GM23338 (cell line): ENCODE measurements around the gene LCP1.

Experiments used
- CREB1 ChIP-seq: fragments of 250-450 bp; sonication (Bioruptor Pico); IDR thresholded peaks from 2 replicates; pipeline ENCODE4 v1.5.0; 2020; ENCODE audit warnings: low read depth, mild to moderate bottlenecking, moderate library complexity
- POLR2AphosphoS5 ChIP-seq: IDR thresholded peaks from 2 replicates; pipeline ENCODE4 v1.6.1; 2016; ENCODE audit warnings: antibody characterized with exemption, low read depth
- STAT1 ChIP-seq: IDR thresholded peaks from one replicate; pipeline ENCODE4 v1.6.1; 2016; ENCODE audit warnings: antibody characterized with exemption; ENCODE audit not compliant: unreplicated experiment
- ZNF114 ChIP-seq: fragments of 250-450 bp; sonication (Bioruptor Pico); IDR thresholded peaks from 2 replicates; pipeline ENCODE4 v1.5.0; 2020; ENCODE audit warnings: mild to moderate bottlenecking, moderate library complexity
- ZNF331 ChIP-seq: fragments of 250-450 bp; sonication (Bioruptor Pico); IDR thresholded peaks from 2 replicates; pipeline ENCODE4 v1.5.0; 2020; ENCODE audit warnings: low read depth, mild to moderate bottlenecking, moderate library complexity
- TF ChIP-seq, protein P1 (sequence below), 2 experiments: fragments of 200-600 bp in 1 of 2; sonication (generic) in 1 of 2; conservative IDR thresholded peaks; 2 replicates each; pipeline versions ENCODE4 v1.5.1 to v1.6.1; 2016 to 2017; ENCODE audit warnings: antibody characterized with exemption in 2 of 2, low read depth in 2 of 2, mild to moderate bottlenecking in 2 of 2, moderate library complexity in 1 of 2
- TF ChIP-seq, protein P2 (sequence below): IDR thresholded peaks from one replicate; pipeline ENCODE4 v1.6.1; 2018; ENCODE audit warnings: antibody characterized with exemption; ENCODE audit not compliant: unreplicated experiment
- TF ChIP-seq, protein P3 (sequence below): IDR thresholded peaks from 2 replicates; pipeline ENCODE4 v1.6.1; 2016; ENCODE audit warnings: antibody characterized with exemption

DNA sequence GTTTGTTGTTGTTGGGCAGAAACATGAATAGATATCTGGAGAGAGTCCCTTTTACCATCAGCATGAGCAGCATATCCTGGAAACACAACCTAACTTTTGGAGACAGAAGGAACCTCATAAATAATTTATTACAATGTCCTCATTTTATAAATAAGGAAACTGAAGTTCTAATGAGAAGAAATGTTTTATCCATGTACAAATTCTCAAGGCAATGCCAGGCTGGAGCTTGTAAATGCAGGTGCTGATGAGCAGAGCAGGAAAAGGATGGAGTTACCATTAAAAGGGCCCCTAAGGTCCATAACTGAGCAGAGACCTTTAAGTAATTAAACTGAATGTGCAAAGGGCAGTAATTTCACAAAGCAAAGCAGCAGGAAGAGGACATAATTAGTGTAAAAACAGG, 17.3 kb downstream of the LCP1 start:
- TF ChIP-seq, protein P1, sequence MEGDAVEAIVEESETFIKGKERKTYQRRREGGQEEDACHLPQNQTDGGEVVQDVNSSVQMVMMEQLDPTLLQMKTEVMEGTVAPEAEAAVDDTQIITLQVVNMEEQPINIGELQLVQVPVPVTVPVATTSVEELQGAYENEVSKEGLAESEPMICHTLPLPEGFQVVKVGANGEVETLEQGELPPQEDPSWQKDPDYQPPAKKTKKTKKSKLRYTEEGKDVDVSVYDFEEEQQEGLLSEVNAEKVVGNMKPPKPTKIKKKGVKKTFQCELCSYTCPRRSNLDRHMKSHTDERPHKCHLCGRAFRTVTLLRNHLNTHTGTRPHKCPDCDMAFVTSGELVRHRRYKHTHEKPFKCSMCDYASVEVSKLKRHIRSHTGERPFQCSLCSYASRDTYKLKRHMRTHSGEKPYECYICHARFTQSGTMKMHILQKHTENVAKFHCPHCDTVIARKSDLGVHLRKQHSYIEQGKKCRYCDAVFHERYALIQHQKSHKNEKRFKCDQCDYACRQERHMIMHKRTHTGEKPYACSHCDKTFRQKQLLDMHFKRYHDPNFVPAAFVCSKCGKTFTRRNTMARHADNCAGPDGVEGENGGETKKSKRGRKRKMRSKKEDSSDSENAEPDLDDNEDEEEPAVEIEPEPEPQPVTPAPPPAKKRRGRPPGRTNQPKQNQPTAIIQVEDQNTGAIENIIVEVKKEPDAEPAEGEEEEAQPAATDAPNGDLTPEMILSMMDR (conservative IDR thresholded peaks at IDR 0.05; ENCODE audit: low read depth in 2 of 2), result no peak
- TF ChIP-seq, protein P2, sequence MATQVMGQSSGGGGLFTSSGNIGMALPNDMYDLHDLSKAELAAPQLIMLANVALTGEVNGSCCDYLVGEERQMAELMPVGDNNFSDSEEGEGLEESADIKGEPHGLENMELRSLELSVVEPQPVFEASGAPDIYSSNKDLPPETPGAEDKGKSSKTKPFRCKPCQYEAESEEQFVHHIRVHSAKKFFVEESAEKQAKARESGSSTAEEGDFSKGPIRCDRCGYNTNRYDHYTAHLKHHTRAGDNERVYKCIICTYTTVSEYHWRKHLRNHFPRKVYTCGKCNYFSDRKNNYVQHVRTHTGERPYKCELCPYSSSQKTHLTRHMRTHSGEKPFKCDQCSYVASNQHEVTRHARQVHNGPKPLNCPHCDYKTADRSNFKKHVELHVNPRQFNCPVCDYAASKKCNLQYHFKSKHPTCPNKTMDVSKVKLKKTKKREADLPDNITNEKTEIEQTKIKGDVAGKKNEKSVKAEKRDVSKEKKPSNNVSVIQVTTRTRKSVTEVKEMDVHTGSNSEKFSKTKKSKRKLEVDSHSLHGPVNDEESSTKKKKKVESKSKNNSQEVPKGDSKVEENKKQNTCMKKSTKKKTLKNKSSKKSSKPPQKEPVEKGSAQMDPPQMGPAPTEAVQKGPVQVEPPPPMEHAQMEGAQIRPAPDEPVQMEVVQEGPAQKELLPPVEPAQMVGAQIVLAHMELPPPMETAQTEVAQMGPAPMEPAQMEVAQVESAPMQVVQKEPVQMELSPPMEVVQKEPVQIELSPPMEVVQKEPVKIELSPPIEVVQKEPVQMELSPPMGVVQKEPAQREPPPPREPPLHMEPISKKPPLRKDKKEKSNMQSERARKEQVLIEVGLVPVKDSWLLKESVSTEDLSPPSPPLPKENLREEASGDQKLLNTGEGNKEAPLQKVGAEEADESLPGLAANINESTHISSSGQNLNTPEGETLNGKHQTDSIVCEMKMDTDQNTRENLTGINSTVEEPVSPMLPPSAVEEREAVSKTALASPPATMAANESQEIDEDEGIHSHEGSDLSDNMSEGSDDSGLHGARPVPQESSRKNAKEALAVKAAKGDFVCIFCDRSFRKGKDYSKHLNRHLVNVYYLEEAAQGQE, result no peak
- TF ChIP-seq ZNF114 (CRISPR knock-in tag) (no peak), CREB1 (no peak), POLR2AphosphoS5 (no peak), ZNF331 (no peak), STAT1 (no peak)
- TF ChIP-seq, protein P3, sequence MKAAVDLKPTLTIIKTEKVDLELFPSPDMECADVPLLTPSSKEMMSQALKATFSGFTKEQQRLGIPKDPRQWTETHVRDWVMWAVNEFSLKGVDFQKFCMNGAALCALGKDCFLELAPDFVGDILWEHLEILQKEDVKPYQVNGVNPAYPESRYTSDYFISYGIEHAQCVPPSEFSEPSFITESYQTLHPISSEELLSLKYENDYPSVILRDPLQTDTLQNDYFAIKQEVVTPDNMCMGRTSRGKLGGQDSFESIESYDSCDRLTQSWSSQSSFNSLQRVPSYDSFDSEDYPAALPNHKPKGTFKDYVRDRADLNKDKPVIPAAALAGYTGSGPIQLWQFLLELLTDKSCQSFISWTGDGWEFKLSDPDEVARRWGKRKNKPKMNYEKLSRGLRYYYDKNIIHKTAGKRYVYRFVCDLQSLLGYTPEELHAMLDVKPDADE, result no peak
